Stimulated activated CD4-positive, alpha-beta T cell treated with anti-CD3 and anti-CD28 coated beads, Interleukin-12 subunit alpha, Interleukin-12 subunit beta, amount 100 ng/mL, for 24 hours (primary cell): ENCODE data around the gene OXGR1.
A peak's percentile ranks its signal among the peaks of the same experiment; 100 is the strongest.
"Not testable (repeated sequence)": the region's sequence is repeated elsewhere in the genome, so short reads cannot be mapped to it uniquely, and the experiment has no call there.

Source experiments
- DNase-seq, 2 experiments: peaks; one replicate each; pipeline ENCODE4 v3.0.0-alpha.2; 2020; ENCODE audit warnings: low read depth in 2 of 2

Gene OXGR1

DNA sequence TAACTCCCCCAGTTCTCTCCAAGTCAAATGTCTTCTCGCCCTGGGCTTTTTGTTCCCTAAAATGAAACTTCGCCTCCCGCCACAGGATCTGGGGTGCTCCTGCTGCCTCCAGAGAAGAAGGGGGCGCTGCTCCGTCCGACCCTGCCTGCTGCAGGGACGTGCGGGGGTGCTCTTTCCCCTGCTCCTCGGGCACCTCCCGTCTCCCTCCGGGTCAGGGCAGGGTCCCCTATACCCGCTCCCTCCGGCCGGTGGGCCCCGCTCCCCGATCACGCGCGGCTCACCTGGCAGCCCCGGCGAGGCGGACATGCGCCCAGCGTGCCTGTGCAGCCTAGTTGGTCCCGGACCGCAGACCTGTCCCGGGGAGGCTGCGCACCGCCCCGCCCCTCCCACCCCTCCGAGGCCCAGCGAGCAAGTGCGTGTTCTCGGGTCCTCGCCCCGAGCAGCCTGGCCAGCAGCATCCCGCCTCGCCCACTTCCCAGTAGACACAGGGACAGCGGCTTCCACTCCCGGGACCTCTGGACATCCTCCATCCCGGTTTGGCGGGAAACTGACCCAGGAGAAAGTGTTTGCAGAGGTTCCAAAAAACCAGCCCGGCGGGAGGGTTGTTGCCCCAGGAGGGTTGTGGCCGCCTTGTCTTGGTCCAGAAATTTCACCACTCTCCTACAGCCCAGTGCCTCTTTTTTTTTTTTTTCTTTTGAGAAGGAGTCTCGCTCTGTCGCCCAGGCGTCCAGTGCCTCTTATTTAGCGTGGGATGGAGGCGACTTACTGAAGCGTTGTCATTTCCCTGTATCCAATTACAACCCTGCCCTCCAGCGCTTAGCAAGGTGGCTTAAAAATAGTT, at the start of gene OXGR1:
OXGR1 (minus strand) TSS at position 460 of the 841 bp plus-strand sequence. CDS start 6,717 bp downstream, outside the sequence.
- no peak for DNase-seq

DNA sequence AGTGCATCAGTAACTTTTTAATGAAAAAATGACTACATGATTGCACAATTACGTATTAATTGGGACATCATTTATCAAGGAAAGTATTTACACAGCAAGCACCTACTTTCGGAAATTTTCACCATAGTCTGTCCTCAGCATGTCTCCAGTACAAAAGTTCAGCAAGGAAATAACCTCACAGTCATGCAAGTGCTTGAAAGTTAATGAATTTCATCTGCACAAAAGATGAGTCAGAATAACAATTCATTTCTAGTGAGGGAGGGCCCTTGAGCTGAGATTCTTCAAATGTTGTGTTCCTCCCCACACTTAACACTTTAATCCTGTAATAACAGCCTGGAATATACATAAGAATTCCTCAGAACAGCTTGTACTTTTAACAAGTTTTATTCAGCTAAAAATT, 49.0 kb upstream of the OXGR1 start:
- DNase-seq, result no peak

DNA sequence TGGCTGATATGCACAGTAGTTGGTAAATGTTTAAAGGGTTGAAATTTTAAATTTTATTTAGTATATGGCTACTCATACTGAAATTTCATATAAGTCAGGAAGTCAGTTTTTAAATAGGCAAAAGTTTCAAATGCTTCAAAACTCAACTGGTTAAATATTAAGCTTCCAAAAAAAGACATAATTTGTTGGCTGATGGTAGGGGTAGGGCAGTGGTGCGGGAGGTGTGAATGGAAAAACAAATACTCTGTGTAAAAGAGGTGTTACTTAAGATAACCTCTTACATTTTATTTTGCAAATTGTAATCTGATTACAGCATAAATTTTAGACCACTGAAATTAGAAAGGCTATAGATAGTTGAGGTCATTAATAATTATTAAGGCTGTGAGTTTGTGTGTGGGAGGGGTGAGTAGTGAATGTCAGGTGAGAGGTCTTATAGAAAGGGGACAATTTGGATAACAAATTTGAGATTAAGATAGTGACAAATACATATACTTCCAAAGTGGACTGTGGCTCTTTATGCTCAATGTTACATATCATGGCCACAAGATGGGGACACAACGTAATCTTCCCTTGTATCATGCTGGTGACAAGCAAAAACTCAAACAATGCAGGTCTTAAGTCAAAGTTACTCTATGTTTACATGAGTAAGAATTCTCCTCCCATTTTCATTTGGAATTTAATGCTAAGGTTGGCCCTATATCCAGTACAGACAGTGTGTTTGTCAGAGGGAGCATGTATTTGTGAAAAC, 36.6 kb upstream of the OXGR1 start:
- DNase-seq, result no peak

DNA sequence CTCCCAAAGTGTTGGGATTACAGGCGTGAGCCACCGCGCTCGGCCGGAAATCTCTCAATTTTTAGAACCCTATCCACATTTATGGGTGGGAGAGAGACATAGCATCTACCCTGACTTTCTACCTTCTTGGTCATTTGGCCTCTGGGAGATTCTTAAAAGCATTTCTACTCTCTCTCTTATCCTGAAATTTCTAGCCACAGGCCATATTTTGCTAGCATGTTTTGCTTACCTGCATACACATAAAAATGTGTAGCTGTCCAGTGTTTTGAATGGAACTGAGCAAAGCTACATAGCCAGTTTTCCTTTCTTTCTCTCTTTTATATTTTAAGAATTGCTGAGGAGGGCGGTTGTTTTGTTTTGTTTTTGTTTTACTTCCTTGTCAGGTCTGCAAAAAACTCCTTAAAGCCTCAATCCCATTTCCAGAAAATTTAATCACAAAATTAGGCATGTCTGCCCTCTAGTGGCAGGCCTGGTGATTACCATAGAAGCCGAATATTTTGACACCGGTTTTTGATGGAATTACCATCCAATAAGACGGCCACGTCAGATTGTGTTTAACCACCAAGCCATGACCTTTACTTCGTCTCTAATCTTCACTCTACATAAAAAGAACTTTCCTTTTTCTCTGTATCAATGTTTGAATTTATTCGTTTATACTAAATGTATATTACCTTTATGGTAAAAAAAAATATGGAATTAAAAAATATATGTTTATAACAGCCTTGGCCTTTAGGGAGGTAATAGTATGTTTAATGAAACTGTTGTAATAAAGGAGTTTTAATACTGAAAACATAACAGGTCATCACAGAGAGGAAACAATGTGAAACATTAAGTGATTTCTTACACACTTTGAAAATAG, 34.4 kb upstream of the OXGR1 start:
- peak in 1 of 2 experiments; percentile 42 for DNase-seq

DNA sequence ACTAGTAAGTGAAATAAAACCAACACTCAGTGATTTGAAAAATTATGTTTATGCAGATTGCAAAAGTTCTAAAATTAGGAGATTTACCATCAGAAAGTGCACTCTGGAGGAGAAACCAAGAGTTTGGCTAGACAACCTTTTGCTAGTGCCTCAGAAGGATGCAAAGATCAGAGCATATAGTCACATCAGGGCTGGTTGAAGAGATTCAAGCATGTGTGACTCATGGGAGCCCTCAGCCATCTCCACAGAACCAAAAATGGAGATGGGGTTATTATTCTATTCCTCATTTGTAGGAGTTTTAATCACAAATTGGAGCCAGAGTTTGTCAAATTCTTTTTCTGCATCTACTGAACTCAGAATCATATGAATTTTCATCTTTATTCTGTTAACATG, 32.9 kb upstream of the OXGR1 start:
- DNase-seq, result no peak

DNA sequence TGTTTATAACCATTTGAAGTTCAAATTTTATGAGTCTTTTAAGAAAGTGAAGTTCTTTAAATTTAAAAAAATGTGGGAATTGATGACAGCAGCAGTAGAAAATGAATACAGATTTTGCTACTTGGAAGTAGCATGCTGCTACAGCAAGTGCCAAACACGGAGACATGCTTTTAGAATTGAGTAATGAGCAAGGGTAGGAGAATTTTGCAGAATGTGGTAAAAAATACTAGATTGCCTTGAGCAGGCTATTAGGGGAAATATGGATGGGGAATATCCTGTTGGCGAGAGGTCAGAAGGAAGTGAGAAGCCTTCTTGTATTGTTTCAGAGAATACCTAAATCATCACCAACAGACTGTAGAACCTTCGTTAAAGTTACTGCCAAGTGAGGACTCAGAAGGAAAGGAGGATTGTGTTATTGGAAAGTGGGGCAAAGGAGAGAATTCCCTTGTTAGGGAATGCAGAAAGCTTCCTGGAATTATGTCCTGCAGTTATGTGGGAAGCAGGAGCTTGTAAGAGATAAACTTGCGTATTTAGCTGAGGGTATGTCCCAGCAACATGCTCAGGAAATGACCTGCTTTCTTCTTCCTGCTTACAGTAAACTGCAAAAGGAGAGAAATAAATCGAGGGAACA, 32.4 kb upstream of the OXGR1 start:
- DNase-seq, result no peak

DNA sequence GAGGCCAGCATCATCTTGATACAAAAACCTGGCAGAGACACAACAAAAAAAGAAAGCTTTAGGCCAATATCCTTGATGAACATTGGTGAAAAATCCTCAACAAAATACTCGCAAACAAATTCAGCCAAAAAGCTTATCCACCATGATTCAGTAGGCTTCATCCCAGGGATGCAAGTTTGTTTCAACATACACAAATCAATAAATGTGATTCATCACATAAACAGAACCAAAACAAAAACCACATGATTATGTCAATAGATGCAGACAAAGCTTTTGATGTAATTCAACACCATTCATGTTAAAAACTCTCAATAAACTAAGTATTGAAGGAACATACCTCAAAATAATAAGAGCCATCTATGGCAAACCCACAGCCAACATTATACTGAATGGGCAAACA, 29.5 kb upstream of the OXGR1 start:
- DNase-seq, result not testable (repeated sequence)

DNA sequence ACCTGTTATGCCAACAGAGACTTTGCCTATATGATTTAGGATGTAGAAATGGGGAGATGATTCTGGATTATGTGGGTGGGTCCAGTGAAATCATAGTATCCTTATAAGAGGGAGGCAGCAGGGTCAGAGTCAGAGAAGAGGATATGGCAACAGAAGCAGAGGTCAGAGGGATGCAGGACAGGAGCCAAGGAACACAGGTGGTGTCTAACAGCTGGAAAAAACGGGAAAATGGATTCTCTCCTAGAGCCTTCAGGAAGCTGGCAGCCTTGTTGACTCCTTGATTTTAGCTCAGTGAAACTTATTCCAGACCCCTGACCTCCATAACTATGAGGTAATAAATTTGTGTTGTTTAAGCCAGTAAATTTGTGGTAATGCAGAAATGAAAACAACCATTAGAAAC, 28.8 kb upstream of the OXGR1 start:
- DNase-seq, result no peak

DNA sequence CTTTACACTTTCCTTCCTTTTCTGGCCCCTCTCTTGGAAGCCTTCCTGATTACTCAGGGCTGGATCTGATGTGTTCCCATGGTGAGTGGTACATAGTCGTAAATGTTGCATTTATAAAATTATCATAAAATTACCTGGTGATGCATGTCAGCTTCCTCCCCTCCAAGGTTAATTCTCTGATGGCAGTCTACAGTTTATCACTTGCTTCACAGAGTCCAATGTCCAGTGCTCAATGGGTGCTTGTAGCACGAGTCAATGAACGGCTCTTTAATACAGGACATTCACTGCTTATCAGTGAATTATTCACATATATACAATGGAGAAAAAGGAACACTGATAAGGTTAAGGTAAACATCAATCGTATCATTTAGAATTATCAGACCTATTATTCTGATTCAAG, 27.0 kb upstream of the OXGR1 start:
- no peak for DNase-seq

DNA sequence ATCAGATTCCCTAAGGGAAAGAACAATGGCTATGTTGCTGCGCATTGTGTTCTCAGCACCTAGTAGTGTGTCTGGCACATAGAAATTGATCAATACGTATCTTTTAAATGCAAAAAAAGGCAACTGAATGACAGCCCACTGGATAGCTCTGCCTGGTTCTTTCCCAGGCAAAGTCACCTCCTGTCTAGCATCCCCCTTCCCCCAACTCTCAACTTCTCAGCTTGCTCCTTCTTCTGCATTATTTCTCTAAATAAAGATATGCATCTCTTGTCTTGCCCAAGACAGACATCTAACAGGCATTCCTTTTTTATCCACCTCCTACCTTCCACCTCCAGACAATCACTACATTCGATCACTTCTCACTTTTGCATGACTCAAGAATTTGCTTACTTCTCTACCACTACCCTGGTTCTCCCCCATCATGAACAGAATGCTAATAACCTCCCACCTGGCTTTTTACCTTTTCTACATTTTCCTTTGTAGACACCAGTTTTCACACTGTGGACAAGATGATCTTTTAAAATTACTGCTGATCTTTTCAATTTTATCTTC, 26.5 kb upstream of the OXGR1 start:
- DNase-seq, result no peak

DNA sequence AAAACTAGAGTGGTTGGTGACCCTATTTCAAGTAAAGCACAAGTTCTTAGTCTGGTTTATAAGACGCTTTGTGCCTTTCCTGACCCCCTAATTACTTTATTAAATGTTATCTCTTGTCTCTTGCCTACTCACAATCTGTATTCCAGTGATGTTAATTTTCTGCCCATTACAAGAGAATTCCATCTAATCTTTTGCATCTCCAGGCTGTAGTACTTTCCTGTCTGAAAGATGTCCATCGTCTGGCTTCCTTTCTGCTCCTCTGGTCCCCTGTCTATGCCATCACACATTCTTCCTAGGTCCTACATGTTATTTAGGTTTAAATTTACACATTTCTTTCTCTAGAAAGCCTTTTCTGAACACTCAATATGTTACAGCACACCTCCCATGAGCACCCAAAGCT, 25.9 kb upstream of the OXGR1 start:
- no peak for DNase-seq

DNA sequence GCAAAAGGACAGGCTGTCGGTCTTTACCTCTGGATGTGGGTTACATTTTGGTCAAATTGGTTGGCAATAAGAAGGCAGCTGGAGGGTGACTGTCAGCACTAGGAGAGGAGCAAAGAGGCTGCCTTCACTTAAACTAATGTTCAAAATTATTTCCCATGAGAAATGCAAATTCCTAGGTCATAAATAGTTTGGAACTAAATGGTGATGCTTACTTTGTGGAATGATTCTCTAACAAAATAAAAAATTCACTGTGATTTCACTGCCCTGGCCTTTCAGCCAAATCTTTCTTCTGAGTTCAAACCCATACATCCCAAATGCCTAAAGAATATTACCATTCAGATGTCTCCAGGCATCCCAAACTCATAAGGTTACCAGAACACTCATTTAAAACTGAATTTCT, 25.0 kb upstream of the OXGR1 start:
- DNase-seq, result no peak

DNA sequence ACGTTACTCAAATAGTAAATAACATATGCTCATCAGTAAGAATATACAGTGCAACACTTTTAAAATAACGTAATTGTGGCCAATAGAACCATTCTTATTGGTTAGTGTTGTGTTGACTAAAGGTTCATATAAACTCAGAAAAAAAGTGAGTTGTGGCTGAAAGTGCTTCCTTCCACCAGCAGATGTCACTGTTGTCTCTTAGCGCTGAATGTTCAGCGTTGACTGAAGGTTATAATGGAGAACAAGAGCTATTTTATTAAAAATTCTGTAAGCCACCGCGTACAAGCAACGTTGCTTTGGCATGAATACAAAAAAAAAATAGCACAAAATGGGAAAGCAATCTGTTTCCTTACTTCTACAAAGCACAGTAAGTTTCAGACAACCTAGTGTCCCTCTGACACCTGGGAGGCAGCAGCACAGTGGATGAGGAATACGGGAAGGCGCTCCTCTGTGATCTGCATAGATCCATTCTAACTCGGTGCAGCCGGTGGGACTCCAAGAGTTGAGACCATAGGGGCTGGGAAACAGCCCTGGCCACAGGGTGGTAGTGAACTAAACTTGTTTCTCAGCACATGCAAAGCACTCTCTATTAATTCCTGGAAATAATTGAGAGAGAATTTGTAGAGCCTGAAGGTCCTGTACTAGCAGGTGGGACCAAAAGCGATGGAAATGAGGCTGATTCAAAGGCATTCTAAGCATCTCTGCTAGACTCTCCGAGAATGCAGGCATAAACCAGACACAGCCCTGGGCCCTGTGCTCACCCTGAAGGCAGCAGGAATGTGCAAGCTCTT, 23.9 kb upstream of the OXGR1 start:
- peak in 1 of 2 experiments; percentile 8 for DNase-seq

DNA sequence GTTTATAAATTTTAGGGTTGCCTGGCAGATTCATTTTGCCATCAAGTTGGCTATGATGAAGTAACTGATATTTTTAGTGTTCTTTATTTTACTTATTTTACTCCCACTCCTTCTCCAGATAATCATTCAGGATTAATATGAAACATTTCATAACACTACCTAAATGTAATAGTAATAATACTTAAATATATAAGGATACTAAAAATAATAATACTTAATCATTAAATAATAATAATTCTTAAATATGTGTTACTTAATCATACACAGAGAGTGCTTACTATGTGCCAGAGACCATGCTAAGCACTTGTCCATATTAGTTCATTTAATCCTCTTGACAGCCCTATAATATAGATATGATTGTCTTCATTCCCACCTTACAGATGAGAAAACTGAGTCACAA, 23.0 kb upstream of the OXGR1 start:
- DNase-seq, result no peak

DNA sequence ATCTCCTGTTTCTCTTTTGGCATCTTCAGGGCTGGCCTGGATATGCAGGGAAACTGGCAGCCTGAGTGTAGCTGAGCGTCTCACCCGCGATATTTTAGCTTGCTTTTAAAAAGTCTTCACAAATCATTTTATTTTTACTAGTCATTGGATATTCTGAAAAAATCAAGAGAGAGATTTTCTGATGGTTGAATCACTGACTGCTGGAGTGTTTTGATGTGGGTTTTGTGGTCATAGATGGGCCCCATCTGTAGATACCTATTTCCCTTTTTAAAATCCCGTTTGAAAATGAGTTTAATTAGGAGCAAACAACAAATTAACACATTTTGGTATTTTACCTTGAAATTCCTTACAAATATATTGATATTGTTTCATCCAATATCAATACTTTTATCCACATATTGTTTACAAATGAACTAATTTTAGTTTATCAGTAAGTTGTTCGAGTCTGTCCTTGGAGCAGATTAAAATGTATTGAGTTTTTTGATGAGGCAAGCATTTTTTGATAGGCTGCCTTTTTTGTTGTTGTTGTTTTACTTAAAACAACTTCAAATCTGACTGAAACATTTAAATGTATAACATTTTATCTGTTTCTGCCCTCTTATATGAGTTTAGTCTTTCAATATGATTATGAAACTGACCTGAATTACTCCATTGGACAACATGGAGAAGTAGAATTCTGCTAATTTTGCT, 21.5 kb upstream of the OXGR1 start:
- no peak for DNase-seq

DNA sequence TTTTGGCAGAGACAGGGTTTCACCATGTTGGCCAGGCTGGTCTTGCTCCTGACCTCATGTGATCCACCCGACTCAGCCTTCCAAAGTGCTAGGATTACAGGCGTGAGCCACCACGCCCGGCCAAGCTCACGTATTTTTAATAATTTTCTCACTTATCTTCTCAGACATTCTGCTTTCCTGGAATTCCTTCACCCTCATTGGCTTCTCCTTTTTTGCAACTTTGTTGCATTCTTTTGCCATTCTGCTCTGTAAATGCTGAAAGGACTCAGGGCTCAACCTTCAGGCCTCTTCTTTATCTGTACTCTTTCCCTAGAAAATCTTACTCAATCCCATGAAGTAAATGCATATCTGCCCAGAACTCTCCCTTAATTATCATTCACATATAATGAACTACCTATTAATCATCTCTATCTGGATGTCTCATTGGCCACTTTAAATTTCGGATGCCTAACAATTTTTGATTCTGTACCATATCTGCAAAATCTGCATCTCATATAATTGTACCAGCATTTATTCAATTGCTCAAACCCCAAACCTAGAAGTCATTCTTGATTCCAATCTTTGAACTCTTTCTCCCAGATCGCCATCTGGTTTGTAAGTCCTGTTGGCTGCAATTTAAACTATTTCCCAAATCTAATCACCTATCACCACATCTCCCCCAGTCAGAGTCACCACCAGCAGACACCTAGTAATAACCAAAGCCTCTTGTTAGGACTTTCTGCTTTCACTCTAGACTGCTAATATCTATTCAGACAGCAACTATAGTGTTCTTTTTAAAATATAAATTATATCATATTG, 18.2 kb upstream of the OXGR1 start:
- DNase-seq, result no peak

DNA sequence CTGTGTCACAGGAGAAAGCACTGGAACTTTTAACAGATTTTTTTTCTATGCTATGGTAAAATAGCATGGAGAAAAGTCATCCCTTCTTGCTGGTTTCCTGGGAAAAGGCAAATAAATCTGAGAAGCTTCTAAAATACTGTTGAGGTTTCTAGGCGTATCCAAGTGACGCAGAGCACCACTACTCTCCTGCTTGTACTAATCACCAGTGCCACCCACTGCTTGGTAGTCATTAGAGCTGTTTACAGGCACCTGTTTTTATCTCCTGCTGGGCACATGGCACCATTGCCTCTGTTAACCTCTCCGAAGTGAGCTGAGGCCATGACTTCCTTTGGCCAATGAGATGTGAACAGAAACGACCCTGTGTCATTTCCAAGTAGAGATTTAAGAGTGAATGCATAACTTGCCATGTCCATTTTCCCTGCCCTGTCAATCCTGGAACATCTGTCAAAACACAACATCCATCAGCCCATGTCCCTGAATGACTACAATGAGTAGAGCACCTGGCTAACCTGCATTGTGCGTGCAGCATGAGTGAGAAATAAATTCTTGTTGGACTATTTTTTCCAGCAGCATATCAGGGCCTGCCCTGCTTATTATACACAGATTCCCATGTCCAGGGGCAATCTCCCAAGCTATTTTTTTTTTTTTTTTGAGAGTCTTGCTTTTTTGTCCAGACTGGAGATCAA, 17.3 kb upstream of the OXGR1 start:
- DNase-seq, result no peak

DNA sequence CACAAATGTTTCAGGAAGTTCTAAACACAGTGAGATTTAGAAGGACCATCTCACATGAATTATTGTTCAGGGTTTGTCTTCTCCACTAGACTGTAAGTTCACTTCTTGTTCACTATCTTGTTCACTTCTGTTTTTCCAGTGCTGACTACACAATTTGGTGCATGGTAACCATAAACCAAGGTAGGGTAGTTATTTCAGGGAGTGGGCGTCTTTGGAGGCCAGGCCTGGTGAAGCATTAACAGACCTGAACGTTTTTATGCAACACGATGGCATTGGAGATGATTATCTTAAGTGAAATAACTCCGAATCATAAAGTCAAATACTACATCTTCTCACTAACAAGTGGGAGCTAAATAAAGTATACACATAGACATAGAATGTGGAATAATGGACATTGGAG, 14.4 kb upstream of the OXGR1 start:
- DNase-seq, result no peak
